Stomach (tissue), 9 donors: ENCODE results near the gene CXXC4. TPM values are rescaled to one million over a fixed set of nuclear protein-coding genes. Genes with fewer than 3 reads are reported as not detected.

Source experiments
- DNase-seq, 2 donors: peaks; one replicate each; pipeline versions ENCODE4 v3.0.0 to v3.0.0-alpha.2; 2013 to 2019
- H3K27ac ChIP-seq, 5 donors: fragments of 200-600 bp in 4 of 5; sonication (generic) in 4 of 5; one replicate each; pipeline ENCODE4 v1.5.1; 2013 to 2019; ENCODE audit warnings: mild to moderate bottlenecking in 1 of 5, moderate library complexity in 1 of 5
- H3K27me3 ChIP-seq, 3 donors: fragments of 200-600 bp; sonication (generic); one replicate each; pipeline ENCODE4 v1.5.1; 2017 to 2019; ENCODE audit warnings: mixed run types in 1 of 3
- H3K36me3 ChIP-seq, 4 donors: fragments of 200-600 bp; sonication (generic); 1 replicate in 3 of 4; 2 replicates in 1 of 4; pipeline ENCODE4 v1.5.1; 2016 to 2019
- H3K4me1 ChIP-seq, 4 donors: fragments of 200-600 bp; sonication (generic); one replicate each; pipeline ENCODE4 v1.5.1; 2016 to 2019
- H3K4me3 ChIP-seq, 4 donors: fragments of 200-600 bp; sonication (generic) in 3 of 4; one replicate each; pipeline ENCODE4 v1.5.1; 2016 to 2019; ENCODE audit warnings: mild to moderate bottlenecking in 1 of 4
- H3K9me3 ChIP-seq, 4 donors: fragments of 200-600 bp; sonication (generic); one replicate each; pipeline ENCODE4 v1.5.1; 2016 to 2019
- CTCF ChIP-seq, 7 experiments: fragments of 450-650 bp in 4 of 7; fragments of 200-600 bp in 3 of 7; sonication (generic) in 3 of 7; IDR thresholded peaks; one replicate each; pipeline ENCODE4 v1.5.1; 2016 to 2019; ENCODE audit warnings: antibody characterized with exemption in 7 of 7, control low read depth in 2 of 7, mild to moderate bottlenecking in 1 of 7
- EP300 ChIP-seq: sonication (generic); formaldehyde crosslinking; IDR thresholded peaks from one replicate; pipeline ENCODE4 v1.6.1; 2017; ENCODE audit warnings: antibody characterized with exemption
- POLR2A ChIP-seq, 4 donors: fragments of 450-650 bp; IDR thresholded peaks; one replicate each; pipeline ENCODE4 v1.6.1; 2016; ENCODE audit warnings: antibody characterized with exemption in 4 of 4, control low read depth in 2 of 4, mild to moderate bottlenecking in 1 of 4, moderate library complexity in 1 of 4
- POLR2AphosphoS5 ChIP-seq, 3 donors: sonication (generic); formaldehyde crosslinking; IDR thresholded peaks; one replicate each; pipeline ENCODE4 v1.6.1; 2016; ENCODE audit warnings: antibody characterized with exemption in 3 of 3
- WGBS, 5 donors: extraction: QIAGEN DNeasy Blood & Tissue Kit in 3 of 5; methylation state at CpG; one replicate each; pipeline versions ENCODE4 v1.1.5 to v1.1.7; 2013 to 2018; 5-methylcytosine and 5-hydroxymethylcytosine counted together
- intact Hi-C: fragments of 100-400 bp; cut with DNase I; formaldehyde crosslinking; loops from one replicate; pipeline ENCODE4 v1.15.1; 2023; ENCODE audit warnings: low total_unique reads
- polyA plus RNA-seq, 3 donors: library from polyadenylated mRNA; stranded (reverse); fragments of 200-250 nt; gene quantifications; one replicate each; pipeline ENCODE4 v1.2.3, GENCODE V29; 2013
- total RNA-seq, 5 donors: library from RNA; depleted of rRNA; stranded (reverse); fragments of >200 nt; gene quantifications; one replicate each; pipeline versions ENCODE4 v1.1.0 to v1.2.3, GENCODE V29; 2014 to 2016
- donor health status: healthy with polysubstance abuse.
- donor health status: Bipolar disorder and iron deficiency.
- donor health status: healthy.

Gene CXXC4
- total and polyA plus RNA-seq, 8 donors, result 0.10 to 18.5 (median 1.4) TPM; not detected in 2

GRCh38 chr4:104436542-104436941 lies 58.2 kb downstream of the CXXC4 start:
- no peak overlapping the region for H3K4me3 ChIP-seq
- TF ChIP-seq POLR2A (IDR thresholded peaks at IDR 0.05), result no peak
- no peak for TF ChIP-seq EP300
- TF ChIP-seq CTCF (IDR thresholded peaks at IDR 0.05), result no peak
- TF ChIP-seq POLR2AphosphoS5 (IDR thresholded peaks at IDR 0.05), result no peak
- 74 to 91% (median 82%) methylated on average over 2 of the region's 2 CpGs for WGBS, 5 donors
- H3K27me3 ChIP-seq, result no peaks in the 10 kb centered on the region
- H3K9me3 ChIP-seq, result no peaks in the 10 kb centered on the region
- intact Hi-C loops, result no loop called here
- H3K27ac ChIP-seq, result no peak overlapping the region
- DNase-seq, result no peak
- H3K36me3 ChIP-seq, result no peaks in the 10 kb centered on the region
- no peaks in the 10 kb centered on the region for H3K4me1 ChIP-seq

DNA sequence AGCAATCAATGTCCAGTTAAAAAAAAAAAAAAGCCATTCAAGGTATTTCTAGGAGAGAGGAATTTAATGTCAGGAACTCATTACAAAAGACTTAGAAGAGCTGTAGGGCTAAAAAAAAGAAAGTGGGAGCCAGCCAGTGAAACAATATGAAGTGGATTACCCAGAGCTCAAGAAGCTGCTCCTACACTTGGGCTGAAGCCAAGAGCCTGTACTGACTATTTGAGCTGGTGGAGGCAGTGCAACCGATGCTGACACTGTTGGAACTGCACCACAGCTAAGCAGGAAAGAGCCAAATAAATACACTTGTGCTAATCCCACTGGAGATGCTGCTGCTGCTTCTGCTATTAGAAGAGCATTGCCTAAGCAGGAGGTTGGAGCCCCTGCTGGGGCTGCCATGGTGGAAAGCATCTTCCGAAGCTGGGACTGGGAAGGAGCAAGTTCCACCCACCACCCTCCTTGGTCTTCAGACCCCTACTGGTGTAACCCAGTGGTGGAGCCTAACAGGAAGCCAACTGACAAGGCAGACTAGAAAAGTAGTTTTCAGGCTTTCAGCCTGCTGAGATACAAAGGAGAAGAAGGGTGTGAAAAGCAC lies 65.4 kb downstream of the CXXC4 start:
- Histone ChIP-seq H3K4me3 (no peak overlapping the region), H3K27me3 (no peaks in the 10 kb centered on the region), H3K27ac (no peak overlapping the region), H3K36me3 (no peaks in the 10 kb centered on the region), H3K9me3 (peaks cover 0 to 10% (median 0%) of the 10 kb centered on the region in 4 donors), H3K4me1 (peaks cover 0 to 13% (median 5%) of the 10 kb centered on the region in 4 donors)
- 49 to 69% (median 58%) methylated on average over 2 of the region's 2 CpGs for WGBS, 5 donors
- intact Hi-C loops, result no loop called here
- peak in 1 of 2 donors; percentile 22 for DNase-seq
- TF ChIP-seq CTCF (IDR thresholded peaks at IDR 0.05), result no peak
- no peak for TF ChIP-seq EP300
- no peak for TF ChIP-seq POLR2A (IDR thresholded peaks at IDR 0.05)
- no peak for TF ChIP-seq POLR2AphosphoS5 (IDR thresholded peaks at IDR 0.05)

DNA sequence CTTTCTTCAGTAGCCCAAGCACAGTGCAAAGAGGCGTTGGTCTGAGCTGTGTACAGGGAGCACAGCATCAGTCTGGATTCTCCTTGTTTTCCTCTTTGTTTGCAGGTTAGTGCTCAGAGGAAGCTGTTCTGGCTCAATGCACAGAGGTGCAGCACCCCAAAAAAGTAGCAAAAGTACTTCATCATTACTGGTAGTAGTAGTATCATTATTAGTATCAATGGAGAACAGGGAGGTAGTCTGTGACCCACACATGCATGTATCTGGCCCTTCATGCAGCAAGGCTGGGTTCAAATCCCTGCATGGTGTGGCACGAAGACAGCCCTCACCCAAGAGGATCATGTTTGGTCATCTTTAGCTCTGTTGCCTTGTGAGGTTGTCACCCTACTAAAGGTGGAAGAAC lies 68.7 kb downstream of the CXXC4 start:
- no peaks in the 10 kb centered on the region for H3K27me3 ChIP-seq
- WGBS, 5 donors, result 54 to 75% (median 64%) methylated on average over 2 of the region's 2 CpGs
- no peak for TF ChIP-seq CTCF (IDR thresholded peaks at IDR 0.05)
- no peak for TF ChIP-seq POLR2A (IDR thresholded peaks at IDR 0.05)
- TF ChIP-seq EP300, result no peak
- TF ChIP-seq POLR2AphosphoS5 (IDR thresholded peaks at IDR 0.05), result no peak

DNA sequence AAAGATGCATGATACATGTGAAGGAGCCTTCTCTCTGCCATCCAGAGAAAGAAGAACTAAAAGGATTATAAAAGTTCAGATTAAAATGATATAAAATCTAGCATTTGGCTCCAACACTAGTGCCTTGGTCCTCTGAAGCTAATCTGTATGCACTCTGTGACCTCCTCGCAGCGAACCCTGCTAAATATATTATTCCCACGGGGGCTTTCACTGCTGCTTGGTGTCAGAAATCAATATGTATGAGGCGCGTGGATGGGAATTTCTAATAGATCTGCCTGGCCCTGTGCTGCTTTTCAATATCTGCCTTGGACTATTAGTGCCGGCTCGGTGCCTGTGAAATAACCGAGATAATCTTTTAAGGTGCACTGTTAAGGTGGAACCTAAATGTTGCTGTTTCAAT lies 69.7 kb downstream of the CXXC4 start:
- intact Hi-C loops, result no loop called here
- Histone ChIP-seq H3K27ac (no peak overlapping the region), H3K27me3 (no peaks in the 10 kb centered on the region), H3K4me1 (peaks cover 0 to 13% (median 5%) of the 10 kb centered on the region in 4 donors), H3K4me3 (peak overlapping the region; percentile 33 to 37 (median 36)), H3K36me3 (no peaks in the 10 kb centered on the region), H3K9me3 (peaks cover 0 to 10% (median 0%) of the 10 kb centered on the region in 4 donors)
- no peak for TF ChIP-seq POLR2A (IDR thresholded peaks at IDR 0.05)
- TF ChIP-seq EP300, result no peak
- no peak for TF ChIP-seq CTCF (IDR thresholded peaks at IDR 0.05)
- no peak for TF ChIP-seq POLR2AphosphoS5 (IDR thresholded peaks at IDR 0.05)
- DNase-seq, result peak in 1 of 2 donors; percentile 26
- 7 to 12% (median 11%) methylated on average over 8 of the region's 8 CpGs for WGBS, 5 donors

More for the DNA sequence above, 68.7 kb downstream of the CXXC4 start:
- no peak overlapping the region for H3K4me3 ChIP-seq
- H3K36me3 ChIP-seq, result no peaks in the 10 kb centered on the region
- H3K27ac ChIP-seq, result no peak overlapping the region
- DNase-seq, result no peak
- H3K9me3 ChIP-seq, result peaks cover 0 to 10% (median 0%) of the 10 kb centered on the region in 4 donors
- peaks cover 0 to 13% (median 5%) of the 10 kb centered on the region in 4 donors for H3K4me1 ChIP-seq
- intact Hi-C loops, result no loop called here
